Hematopoietic multipotent progenitor cell treated with erythropoietin and hydrocortisone succinate and interleukin-3 and kit ligand, for 15 days (in vitro differentiated cells): Measurements from ENCODE around the gene CIAO2B.
"Not testable (repeated sequence)": the region's sequence is repeated elsewhere in the genome, so short reads cannot be mapped to it uniquely, and the experiment has no call there.

Experiments used
- DNase-seq: peaks from one replicate; pipeline ENCODE4 v3.0.0-alpha.2; 2015; ENCODE audit warnings: low spot score

Gene CIAO2B

GRCh38 chr16:66903544-66904427 lies 30.4 kb downstream of the CIAO2B start:
- DNase-seq, result peak; percentile 38

- DNase-seq, result no peak
Measured at GRCh38 chr16:66902648-66903543, 31.3 kb downstream of the CIAO2B start.

- DNase-seq, result no peak
Measured at GRCh38 chr16:66901626-66902025, 32.6 kb downstream of the CIAO2B start.

DNA sequence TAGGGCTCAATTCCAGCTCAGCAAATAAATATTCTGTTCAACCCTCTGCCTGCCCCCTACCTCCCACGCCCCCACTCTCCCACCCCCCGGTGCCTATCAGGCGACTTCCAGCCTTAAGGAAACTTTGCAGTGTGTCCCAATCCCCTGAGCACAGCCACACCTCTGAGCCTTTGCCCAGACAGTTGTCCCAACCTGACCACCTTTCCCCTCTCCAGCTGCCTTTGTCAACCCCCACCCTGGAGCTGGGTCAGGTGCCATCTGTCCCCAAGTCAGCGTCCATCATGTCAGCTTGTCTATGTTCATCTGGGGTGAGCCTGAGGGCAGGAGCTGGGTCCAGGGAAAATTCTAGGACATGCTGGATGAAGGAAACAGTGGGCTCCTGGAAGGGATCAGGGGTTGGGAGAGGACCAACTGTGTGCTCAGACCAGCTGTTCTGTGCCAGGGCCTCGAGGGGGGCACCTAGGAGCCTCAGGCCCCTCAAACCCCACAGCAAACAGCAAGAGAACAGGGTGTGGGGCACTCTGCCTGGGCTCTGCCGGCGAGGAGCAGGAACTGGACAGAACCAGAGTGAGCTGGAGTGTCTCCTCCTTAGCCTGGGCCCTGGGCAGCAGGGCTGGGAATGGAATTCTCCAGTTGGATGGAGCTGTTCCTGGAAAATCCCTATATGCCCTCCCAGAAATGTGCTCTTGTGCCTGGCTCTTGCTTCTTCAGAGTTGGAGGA lies 33.3 kb downstream of the CIAO2B start:
- DNase-seq, result no peak

- DNase-seq, result peak; percentile 67
Measured at GRCh38 chr16:66899945-66900710, 34.1 kb downstream of the CIAO2B start.

- no peak for DNase-seq
Measured at GRCh38 chr16:66899310-66899944, 34.8 kb downstream of the CIAO2B start.

GRCh38 chr16:66898933-66899309 lies 35.3 kb downstream of the CIAO2B start:
- DNase-seq, result no peak

GRCh38 chr16:66898207-66898606 lies 36.0 kb downstream of the CIAO2B start:
- DNase-seq, result no peak

GRCh38 chr16:66896682-66897081 lies 37.5 kb downstream of the CIAO2B start:
- not testable (repeated sequence) for DNase-seq

DNA sequence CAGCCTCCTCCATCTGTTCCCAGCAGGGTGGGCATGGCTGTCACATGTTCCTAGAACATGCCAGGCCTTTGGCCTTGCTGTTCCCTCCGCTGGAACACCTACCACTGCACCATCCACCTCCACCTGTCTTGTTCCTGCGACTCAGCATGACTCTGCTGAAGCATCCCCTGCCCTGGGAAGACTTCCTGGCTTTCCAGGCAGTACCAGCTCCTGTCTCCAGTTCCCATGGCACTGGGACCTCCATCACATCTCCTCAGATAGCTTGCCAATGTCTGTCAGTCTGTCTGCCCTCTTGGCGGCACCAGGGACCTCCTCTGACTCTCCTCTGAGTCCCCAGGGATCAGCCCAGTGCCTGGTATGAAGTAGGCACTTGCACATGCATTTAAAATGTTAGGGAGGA lies 38.2 kb downstream of the CIAO2B start:
- no peak for DNase-seq

- no peak for DNase-seq
Measured at GRCh38 chr16:66895689-66895979, 38.6 kb downstream of the CIAO2B start.

GRCh38 chr16:66894948-66895688 lies 39.1 kb downstream of the CIAO2B start:
- DNase-seq, result peak; percentile 70

DNA sequence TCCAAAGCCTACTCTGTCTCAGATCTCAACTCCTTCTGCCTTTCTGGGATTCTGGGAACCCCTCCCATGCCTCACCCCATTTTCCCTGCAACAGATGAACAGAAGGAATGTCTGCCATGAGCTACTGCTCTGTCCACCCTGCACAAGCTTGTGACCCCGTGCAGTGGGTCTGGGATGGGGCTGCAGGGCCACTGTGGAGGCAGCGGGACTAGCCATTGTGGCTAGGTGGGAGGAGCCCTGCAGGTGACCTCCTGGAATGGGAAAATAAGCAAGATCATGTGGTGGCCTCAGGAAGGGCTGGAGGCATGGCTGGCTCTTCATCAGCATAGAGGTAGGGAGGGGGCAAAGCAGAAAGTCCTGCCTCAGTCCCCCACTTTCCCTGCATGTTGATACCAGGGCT lies 40.1 kb downstream of the CIAO2B start:
- DNase-seq, result no peak

DNA sequence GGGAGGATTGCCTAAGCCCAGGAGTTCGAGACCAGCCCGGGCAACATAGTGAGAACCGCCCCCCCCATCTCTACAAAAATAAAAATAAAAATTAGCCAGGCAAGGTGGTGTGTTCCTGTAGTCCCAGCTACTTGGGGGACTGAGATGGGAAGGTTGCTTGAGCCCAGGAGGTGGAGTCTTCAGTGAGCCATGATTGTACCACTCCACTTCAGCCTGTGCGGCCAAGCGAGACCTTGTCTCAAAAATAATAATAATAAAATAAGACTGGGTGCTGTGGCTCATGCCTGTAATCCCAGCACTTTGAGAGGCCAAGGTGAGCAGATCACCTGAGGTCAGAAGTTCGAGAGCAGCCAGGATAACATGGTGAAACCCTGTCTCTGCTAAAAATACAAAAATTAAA lies 42.4 kb downstream of the CIAO2B start:
- no peak for DNase-seq

- DNase-seq, result no peak
Measured at GRCh38 chr16:66891360-66891759, 42.8 kb downstream of the CIAO2B start.

GRCh38 chr16:66890799-66891198 lies 43.4 kb downstream of the CIAO2B start:
- DNase-seq, result no peak

DNA sequence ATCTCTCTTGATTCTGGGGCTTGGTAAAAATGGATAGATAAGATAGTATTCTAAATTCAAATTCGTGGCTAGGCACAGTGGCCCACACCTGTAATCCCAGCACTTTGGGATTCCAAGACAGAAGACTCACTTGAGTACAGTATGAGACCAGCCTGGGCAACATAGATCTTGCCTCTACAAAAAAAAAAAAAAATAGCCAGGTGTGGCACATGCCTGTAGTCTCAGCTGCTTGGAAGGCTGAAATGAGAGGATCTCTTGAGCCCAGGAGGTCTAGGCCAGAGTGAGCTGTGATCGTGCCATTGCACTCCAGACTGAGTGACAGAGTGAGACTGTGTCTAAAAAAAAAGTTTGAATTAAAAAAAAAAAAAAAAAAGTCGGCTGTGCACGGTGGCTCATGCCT lies 44.6 kb downstream of the CIAO2B start:
- DNase-seq, result no peak

DNA sequence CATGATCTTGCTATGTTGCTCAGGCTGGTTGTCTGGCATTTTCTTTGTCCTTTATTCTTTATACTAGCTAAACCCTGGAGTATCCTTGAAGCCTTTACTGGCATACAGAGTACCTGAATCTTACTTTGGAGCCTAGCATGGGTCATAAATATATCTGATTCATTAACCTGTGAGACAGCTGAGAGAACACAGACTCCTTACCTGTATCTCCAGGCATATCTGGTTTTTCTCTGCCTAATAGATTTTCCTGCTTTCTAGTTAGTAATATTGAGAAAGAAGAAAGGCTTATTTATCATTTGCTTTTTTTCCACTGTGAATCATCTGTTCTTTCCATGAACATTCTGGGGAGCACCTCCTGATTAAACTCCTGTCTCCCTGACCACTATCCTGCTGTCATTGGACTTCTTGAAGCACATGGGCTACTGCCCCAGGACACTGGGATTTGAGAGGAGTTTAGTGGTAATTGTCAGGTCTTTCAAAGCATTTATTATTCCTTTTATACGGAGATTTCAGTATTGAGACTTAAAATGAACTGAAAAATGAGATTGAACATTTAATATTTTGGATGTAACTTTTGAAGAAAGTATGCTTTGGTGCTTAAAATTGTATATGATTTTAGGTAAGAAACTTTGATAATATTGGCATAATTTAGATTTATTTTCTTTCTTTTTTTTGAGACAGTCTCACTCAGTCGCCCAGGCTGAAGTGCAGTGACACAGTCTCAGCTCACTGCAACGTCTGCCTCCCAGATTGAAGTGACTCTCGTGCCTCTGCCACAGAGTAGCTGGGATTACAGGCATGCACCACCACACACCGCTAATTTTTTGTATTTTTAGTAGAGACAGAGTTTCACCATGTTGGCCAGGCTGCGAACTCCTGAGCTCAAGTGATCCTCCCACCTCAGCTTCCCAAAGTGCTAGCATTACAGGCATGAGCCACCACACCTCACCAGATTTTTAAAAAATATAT lies 45.3 kb downstream of the CIAO2B start:
- no peak for DNase-seq

GRCh38 chr16:66886914-66887313 lies 47.3 kb downstream of the CIAO2B start:
- no peak for DNase-seq
